Measurements from ENCODE around the gene SNX33.

GRCh38 chr15:75656331-75656730 lies 8.6 kb downstream of the SNX33 start:
- no peak for TF ChIP-seq ZBTB7A (IDR thresholded peaks at IDR 0.05; ENCODE audit: low read depth)
- TF ChIP-seq RAD21 (IDR thresholded peaks at IDR 0.05; ENCODE audit: low read depth): no peak
- TF ChIP-seq CREB1 (IDR thresholded peaks at IDR 0.05; ENCODE audit: low read depth): no peak
- TF ChIP-seq TEAD4 (IDR thresholded peaks at IDR 0.05): no peak
- no peak for TF ChIP-seq MAX (IDR thresholded peaks at IDR 0.05)
- TF ChIP-seq TAF1 (IDR thresholded peaks at IDR 0.05; ENCODE audit: low read depth): no peak
- TF ChIP-seq FOXM1 (IDR thresholded peaks at IDR 0.05; ENCODE audit: borderline replicate concordance, low read depth): no peak
- TF ChIP-seq YY1 (IDR thresholded peaks at IDR 0.05; ENCODE audit: low read depth): no peak
- no peak for TF ChIP-seq USF1 (IDR thresholded peaks at IDR 0.05)
- TF ChIP-seq EP300 (IDR thresholded peaks at IDR 0.05; ENCODE audit: borderline replicate concordance): no peak
- TF ChIP-seq REST (IDR thresholded peaks at IDR 0.05; ENCODE audit: low read depth): no peak

Data from Ishikawa (cell line).